HG02571 (cell line): Measurements from ENCODE around the gene OGDHL.

Source experiments
- ATAC-seq: cut with Tn5 transposase; IDR thresholded peaks from one replicate; pipeline ENCODE4 v1.9.1; 2021; ENCODE audit warnings: mild to moderate bottlenecking, moderate library complexity; ENCODE audit not compliant: unreplicated experiment

OGDHL gene

GRCh38 chr10:49696311-49696710 lies 65.8 kb downstream of the OGDHL start:
- ATAC-seq: no peak

- ATAC-seq: no peak
Measured at GRCh38 chr10:49694466-49694865, 67.7 kb downstream of the OGDHL start.

DNA sequence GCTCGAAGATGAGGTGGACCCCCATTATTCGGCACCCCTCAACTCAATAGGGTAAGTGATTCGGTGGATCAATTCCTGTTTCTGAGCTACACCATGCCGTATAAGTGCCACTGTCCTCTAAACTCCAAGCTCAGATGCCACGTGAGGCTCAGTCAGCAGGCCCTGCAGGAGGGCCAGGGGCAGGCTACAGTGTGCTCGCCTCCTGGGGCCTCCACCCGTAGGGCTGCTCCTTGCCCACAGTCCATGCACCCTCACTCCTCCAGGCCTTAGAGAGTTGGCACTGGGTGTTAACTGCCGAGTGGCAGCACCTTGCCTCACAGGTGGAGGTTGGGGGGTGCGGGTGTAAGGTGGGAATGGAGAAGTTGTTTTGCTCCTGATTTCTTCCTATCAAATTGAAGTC lies 70.5 kb downstream of the OGDHL start:
- ATAC-seq: no peak

DNA sequence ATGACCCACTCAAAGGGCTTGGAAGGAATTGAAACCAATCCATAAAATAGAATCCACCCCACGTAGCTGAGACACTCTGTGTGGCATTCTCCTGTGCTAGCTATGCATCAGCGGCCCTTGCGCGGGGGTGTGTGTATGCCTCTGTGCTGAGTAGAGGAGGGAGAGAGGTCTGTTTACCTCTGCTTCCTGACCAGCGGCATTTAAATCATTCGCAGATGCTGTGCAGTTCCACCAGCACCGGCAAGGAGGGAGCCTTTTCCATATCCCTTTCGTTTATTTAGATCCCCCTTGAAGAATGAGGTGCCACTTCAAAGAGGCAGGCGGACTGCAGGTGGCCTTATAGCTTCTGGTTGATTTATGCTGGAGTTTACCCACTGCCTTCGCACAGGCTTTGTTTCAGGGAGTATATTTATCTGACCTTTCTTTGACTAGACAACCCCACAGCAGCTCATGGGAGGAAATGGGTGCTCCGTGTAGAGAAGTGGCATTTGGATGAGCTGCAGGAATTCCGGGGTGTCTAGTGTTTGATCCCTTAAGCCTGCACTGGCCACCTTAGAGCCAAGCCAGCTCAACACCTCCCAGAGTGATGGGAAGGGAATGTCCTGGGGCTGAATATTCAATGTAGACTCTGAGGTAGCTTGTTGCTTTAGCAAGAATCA lies 71.3 kb downstream of the OGDHL start:
- ATAC-seq: no peak

GRCh38 chr10:49689882-49690510 lies 72.1 kb downstream of the OGDHL start:
- no peak for ATAC-seq

GRCh38 chr10:49688920-49689319 lies 73.2 kb downstream of the OGDHL start:
- ATAC-seq: no peak

- no peak for ATAC-seq
Measured at GRCh38 chr10:49688261-49688846, 73.8 kb downstream of the OGDHL start.

DNA sequence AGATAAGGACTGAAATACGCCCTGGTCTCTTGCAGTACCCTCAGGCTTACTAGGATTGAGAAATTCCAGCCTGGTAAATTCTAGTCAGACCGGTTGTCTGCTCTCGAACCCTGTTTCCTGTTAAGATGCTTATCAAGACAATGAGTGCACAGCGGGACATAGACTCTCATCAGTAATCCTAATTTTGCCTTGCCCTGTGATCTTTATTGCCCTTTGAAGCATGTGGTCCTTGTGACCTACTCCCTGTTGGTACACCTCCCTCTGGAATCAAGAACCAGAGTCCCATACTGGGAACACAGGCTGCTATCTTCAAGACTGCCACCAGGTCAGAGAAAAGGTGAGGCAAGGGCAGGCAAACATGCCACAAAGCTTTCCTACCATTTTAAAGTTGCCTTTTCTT lies 75.5 kb downstream of the OGDHL start:
- ATAC-seq: no peak
